GM12801 (cell line): ENCODE data around the gene GPBP1L1.

Experiments
- TF ChIP-seq, protein P1 (sequence below): IDR thresholded peaks from one replicate; pipeline ENCODE4 v1.5.1; 2011; ENCODE audit warnings: control low read depth; ENCODE audit not compliant: insufficient read length; ENCODE audit errors: extremely low read depth

Gene GPBP1L1

DNA sequence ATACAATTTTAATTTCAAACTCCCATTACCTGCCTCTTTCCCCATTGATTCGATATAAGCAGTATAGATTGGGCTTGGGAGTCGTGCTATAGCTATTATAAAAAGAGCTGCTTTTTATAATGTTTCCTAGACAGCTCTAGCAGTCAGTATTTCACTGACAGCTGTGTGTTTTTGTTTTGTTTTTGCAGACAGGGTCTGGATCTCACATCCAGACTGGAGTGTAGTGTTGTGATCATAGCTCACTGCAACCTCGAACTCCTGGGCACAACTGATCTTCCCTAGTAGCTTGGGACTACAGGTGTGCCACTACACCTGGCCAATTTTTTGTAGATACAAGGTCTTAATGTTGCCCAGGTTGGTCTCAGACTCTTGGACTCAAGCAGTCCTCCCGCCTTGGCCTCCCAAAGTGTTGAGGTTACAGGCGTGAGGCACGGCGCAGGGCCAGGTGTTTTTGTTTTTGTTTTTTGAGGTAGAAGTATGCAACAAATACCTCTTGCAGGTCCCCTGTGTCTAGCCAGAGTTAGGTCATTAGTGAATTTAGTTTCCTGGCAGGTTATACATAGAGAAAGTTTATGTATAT, 100.7 kb downstream of the GPBP1L1 start:
- TF ChIP-seq, protein P1, sequence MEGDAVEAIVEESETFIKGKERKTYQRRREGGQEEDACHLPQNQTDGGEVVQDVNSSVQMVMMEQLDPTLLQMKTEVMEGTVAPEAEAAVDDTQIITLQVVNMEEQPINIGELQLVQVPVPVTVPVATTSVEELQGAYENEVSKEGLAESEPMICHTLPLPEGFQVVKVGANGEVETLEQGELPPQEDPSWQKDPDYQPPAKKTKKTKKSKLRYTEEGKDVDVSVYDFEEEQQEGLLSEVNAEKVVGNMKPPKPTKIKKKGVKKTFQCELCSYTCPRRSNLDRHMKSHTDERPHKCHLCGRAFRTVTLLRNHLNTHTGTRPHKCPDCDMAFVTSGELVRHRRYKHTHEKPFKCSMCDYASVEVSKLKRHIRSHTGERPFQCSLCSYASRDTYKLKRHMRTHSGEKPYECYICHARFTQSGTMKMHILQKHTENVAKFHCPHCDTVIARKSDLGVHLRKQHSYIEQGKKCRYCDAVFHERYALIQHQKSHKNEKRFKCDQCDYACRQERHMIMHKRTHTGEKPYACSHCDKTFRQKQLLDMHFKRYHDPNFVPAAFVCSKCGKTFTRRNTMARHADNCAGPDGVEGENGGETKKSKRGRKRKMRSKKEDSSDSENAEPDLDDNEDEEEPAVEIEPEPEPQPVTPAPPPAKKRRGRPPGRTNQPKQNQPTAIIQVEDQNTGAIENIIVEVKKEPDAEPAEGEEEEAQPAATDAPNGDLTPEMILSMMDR = no peak

DNA sequence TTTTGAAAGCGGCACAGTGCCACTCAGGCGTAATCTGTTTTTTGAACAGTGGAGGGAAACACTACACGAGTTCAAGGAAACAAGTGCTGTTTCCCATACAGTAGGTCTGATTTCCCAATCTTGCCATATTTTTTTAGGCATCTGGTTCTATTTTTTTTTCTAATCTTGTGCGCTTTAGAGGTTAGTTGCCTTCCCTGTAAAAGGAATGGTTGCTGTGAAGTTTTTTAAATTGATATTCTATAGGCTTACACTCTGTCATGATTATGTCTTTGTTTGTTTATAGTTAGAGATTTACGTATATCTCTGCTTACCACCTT, 101.3 kb downstream of the GPBP1L1 start:
- TF ChIP-seq, protein P1 = no peak

DNA sequence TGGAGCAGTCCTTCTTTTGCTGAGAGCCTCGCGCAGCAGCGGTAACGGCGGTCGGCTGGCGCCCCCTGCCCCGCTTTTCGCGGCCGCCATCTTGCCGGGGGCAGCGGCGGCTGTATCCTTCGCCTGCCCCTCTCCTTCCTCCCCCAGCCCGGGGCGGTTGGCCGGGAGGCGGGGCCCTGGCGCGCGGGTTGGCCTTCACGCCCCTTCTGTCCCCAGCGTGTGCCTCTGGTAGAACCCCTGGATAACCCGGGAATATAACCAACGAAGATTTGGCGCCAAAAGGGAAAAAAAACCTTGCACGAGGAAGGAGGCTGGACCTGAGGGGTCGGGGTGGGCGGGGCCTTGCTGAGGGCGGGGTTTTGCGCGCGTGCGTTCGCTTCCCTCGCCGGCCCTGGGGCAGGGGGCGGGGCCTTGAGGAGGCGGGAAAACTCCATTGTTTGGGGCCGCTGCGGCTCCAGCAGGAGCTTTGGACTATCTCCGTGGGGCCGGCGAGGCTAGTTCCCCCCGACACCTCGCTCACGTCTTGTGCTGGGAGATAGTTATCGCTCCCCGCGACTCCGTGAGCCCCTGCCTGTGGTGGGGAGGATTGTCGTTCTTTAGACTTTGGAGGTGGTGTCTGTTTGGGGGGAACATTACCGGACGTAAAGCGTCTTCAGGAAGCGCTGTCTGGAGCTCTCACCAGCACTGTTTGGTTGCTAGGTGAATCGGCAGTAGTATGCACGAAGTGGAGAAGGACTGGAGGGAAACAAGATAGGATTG, 101.8 kb downstream of the GPBP1L1 start:
- TF ChIP-seq, protein P1 = no peak

DNA sequence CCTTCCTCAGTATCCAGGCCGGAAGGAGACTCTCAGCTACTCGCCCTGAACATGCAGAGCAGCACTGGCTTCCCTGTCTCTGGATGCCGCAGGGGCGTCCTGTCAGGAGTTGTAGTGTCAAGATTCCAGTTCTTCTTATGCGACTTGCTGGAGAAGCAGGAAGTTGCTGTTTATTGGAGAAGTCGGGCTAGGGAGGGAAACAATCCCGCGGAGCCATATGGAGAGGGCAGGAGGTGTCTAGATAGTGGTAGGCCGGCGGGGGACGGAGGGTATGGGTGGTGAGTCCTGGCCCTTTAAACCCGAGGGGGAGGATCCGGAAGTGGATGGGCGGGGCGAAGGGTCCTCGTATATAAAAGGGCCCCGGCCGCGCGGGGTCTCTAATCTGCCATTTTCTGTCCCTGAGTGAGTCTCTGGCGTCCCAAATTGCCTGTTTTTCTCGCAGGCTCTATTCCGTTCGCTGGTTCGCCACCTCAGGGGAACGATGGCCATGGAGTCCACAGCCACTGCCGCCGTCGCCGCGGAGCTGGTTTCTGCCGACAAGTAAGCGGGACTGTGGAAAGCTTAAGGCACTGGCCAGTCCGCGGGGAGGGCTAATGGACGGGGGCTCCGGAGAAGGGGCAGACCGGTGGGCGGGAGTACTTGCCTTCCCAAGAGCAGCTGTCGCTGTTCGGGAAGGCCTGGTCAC, 102.5 kb downstream of the GPBP1L1 start, which contains the start of gene NASP:
Gene NASP, plus strand, starts transcription at position 376 of the 685 bp plus-strand sequence. Its CDS starts 106 bp downstream, at position 482.
- TF ChIP-seq, protein P1 = no peak

DNA sequence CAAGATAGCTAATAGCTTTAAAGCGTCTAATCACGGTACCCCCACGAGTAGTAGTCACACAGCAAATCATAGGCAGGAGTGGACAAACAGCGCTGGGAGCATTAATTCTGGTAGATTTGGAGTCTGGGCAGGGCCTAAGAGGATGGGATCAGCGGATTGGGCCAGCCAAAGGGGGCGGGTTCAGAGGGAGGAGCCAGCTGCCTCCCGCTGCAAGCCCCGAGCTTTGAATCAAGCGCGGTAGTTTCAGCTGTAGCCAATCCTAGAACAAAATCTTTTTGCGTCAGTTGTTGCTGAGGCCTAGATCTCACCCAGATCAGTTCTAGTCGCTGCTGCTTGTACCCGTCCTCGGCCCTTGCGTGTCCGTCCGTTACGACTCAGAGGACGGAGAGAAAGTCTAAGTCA, 103.1 kb downstream of the GPBP1L1 start:
- TF ChIP-seq, protein P1 = no peak
